Femur (tissue), 1 donor: Measurements from ENCODE around the gene HS1BP3.
A peak's percentile ranks its signal among the peaks of the same experiment; 100 is the strongest.

ENCODE experiments used
- DNase-seq: peaks from one replicate; pipeline ENCODE4 v3.0.0-alpha.2; 2017

Gene HS1BP3

GRCh38 chr2:20643060-20643459, 7.8 kb downstream of the HS1BP3 start:
- DNase-seq = no peak

DNA sequence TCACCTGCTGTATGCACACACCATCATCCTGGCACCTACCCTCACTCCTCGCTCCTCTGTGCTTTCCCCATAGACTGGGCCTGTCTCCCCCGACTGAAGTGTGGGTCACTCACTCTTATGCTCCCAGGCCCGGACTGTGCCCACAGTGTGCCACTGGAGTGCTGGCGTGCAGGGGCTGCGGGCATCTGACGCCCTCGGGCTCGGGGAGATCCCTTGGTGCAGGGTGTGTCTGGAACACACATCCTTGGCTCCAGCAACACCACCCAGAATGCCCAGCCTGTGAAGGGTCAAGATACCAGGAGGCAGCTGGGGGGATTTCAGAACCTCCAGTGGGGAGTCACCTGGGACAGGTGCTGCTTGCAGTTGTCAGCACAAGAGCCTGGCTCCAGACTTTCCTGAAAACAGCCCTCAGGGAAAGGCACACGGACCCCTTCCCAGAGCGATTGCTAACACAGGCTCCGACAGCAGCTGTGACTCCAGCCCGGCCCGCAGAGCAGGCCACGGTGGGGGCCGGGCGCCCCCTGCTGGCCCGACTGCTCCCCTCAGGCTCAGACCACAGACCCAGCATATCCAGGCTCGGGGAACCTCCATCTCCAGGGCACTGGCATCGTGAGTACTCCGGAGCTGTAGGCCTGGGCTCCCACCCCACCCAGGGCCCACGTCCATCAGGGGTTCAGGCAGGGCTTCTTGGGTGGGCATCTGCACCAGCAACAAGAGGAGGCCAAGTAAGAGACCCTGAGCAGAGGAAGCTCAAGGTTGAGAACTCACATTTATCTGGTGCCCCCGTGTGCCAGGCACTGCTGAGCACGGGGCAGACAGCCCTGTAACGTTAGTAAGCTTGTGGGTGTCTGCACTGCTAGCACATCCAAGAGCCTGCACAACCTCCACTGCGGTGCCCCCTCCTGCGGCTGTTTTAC, 8.6 kb downstream of the HS1BP3 start:
- DNase-seq = peak; percentile 87

DNA sequence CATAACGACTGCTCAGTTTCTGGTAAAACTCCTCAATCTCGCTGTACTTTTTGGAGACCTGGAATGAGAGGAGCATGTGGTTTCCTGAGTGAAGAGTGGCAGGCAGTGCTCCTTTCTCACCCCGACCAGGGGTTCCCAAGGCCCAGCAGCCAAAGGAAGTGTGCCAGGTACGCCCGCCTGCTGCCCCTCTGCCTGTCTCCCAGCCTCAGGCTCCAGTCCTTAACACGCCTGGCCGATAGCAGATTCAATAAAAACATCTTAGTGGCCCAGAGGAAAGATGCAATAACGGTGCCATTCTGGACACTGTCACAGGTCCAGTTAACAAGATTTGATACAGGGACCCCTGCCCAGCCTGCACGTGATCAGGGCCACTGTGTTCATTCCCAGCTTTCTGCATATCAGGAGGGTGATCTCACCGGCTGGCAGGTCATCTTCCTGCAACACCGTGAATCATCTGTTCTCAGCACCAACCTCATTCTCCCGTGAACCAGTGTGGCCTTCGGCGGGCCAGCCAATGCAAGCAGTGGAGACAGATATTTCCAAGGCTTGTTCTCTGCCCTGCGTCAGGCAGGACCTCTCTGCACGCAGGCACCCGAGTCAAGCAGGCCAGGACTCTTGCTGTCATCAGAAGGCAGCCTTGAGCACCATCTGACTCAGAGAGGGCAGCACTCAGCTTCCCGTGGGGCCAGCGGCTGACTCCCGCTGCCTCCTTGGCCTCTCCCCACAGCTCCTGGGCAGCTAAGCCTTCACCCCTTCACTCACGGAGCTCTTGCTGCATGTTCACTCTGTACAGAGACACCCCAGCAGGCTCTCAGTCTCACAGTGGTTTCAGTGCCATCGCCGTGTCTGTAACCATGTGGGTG, 9.5 kb downstream of the HS1BP3 start:
- DNase-seq = no peak

- DNase-seq = no peak
These were observed 10.3 kb downstream of the HS1BP3 start for GRCh38 chr2:20640411-20641122.

- no peak for DNase-seq
These were observed 12.1 kb downstream of the HS1BP3 start for GRCh38 chr2:20638646-20639430.

DNA sequence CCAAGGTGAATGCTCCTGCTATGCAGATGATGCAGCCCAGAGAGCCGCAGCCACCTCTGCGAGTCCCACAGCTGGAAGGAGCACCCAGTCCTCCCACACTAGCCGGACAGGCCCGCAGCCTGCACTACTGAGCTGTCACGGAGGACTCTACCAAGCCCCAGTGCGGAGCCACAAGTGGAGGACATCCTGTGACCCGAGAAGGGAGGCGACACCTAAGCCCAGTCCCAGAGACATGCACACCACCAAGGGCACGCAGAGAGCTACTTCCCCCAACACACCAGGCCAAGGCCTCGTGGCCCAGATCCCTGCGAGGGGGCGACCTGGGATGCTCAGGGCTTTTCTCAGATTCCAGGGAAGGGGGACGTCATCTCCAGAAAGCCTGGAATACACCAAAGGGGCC, 12.9 kb downstream of the HS1BP3 start:
- DNase-seq = no peak

DNA sequence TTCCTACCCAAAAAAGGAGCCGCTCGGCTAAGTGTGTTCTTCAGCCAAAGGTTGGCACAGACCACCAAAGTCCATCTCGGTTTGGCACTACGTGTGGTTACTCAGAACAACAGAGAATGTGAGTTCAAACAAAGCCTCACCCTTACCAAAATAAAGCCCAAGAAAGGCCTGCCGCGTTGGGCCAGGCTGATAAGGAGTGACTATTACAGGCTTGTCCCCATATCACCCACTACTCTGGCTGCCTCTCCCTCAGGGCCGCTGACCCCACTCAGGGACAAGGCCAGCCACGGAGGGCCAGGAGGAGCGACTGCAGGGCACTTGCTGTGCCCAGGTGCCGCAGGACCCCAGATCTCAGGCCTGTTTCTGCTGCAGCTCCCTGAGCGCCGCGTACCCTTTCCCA, 13.8 kb downstream of the HS1BP3 start:
- DNase-seq = no peak

DNA sequence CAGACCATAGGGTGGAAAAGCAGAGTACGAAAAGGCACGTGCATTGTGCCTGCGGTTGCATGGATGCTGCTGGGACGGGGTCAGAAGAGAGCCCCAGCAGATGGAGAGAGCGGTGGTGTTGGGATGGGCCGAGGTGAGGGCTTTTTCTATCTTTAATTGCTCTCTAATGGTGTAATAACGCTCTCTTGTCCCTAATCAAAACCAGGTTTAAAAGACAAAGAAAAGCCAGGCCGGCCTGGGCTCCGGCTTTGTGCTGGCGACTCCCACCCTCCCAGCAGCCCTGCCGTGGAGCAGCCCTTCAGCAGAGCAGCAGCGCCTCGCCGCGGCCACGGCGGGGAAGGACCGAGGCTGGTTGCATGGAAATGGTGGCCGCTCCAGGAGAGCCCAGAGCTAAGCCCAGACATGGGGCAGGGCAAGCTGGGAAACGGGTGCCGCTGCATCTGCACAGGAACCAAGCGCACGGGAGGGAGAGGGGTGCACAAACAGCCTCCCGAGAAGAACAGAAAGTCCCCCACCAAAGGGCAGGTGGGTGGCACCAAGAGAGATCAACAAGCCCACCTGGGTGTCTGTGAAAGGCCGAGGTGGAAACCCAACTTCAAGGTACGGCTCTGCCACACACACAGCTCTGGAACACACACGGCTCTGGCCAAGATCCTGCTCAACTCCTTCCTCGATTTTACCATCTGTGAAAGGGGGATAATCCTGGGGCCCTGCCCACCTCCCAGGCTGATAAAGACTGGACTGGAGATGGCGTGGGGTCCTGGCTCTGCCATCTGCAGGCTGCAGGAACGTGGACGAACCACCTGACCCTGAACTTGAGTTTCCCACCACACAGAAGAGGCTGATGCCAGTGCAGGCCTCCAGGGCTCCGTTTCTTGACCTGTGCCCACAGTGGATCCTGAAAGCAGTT, 15.0 kb downstream of the HS1BP3 start:
- DNase-seq = peak; percentile 93

DNA sequence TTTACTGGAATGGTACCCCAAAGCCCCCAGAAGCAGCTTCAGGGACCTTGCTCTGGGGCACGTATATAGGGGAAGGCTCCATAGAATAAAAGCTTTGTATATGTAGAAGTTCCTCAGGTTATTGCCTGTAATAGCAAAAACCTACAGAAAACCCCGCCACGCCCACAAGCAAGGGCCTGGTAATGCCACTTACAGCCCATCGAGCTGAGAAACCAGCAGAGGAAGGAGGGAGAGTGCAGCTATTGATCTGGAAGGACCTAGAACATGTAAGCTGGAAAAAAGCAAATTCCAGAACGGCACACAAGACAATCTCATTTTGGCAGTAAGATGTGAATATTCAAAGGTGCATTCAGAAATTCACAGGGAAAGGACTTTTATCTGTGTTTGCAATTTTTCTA, 15.8 kb downstream of the HS1BP3 start:
- DNase-seq = no peak

GRCh38 chr2:20634507-20635112, 16.3 kb downstream of the HS1BP3 start:
- no peak for DNase-seq

- DNase-seq = no peak
These were observed 16.9 kb downstream of the HS1BP3 start for GRCh38 chr2:20633794-20634506.

GRCh38 chr2:20633001-20633400, 17.9 kb downstream of the HS1BP3 start:
- no peak for DNase-seq

GRCh38 chr2:20632446-20632990, 18.4 kb downstream of the HS1BP3 start:
- no peak for DNase-seq

DNA sequence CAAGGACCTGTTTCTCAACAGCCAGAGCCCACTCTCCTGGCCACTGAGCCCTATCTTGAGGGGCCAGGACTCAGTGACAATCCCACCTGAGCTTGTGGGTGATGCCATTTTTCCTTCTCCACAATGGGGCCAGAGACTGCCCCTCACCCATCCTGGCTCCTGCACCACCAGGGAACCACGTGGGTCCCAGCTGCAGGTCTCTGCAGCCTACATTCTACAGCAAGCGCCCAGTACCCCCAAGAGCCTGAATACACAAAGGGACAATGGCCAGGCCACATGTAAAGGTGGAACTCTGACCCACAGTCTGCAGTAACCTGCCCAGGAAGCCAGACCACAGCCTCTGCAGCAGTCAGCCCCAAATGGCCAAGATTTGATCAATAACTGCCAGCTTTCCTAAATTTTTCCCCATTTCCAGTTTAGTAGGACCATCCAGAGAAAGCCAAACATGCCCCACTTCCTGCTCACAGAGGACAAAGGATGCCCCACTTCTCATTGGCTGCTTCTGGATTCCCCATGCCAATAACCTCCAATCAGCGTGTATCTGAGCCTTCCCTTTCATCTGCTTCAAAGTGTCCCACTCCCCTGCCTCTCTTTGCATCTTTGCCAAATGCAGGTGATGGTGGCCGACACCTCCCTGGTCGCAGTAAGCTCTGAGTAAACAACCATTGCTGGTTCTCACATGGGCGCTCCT, 19.1 kb downstream of the HS1BP3 start:
- DNase-seq = no peak

GRCh38 chr2:20630967-20631366, 19.9 kb downstream of the HS1BP3 start:
- DNase-seq = no peak

GRCh38 chr2:20629581-20630171, 21.2 kb downstream of the HS1BP3 start:
- DNase-seq = no peak

DNA sequence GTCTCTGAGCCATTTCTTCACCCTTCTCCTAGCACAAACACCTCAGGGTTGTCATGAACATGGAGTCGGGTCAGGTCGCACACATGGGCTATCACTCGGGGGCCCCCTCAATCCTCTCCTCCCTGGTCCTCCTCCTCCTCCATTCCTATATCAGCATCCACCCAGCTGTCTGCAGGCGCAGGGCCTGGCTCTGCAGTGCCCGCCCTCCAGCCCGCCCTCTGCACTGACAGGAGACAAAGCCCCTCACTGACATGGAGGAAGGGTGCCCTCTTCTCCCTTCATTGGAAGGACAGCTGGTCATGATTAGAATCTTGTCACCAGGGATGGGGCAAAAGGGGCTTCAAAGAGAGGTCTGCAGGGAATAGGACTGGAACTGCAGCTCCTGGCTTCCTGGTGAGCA, 21.7 kb downstream of the HS1BP3 start:
- no peak for DNase-seq

- no peak for DNase-seq
These were observed 23.1 kb downstream of the HS1BP3 start for GRCh38 chr2:20627712-20628380.
